ENCODE data around the gene DNAJC10. TPM values are rescaled to one million over a fixed set of nuclear protein-coding genes. Genes with fewer than 3 reads are reported as not detected.

DNAJC10 gene
- total and polyA plus RNA-seq, 2 experiments from 2014 or later = 67.3 to 120 TPM

GRCh38 chr2:182836451-182836850, 120.4 kb downstream of the DNAJC10 start:
- Histone ChIP-seq H3K9me3 (ENCODE audit: low read depth) (no peaks in the 10 kb centered on the region), H3K27me3 (no peaks in the 10 kb centered on the region), H4K20me1 (ENCODE audit: insufficient read depth, poor library complexity, severe bottlenecking) (no peaks in the 10 kb centered on the region), H3K4me2 (peak overlapping the region; percentile 32), H3K27ac (no peak overlapping the region), H3K9me2 (replicated peaks; ENCODE audit: insufficient read depth) (no peaks in the 10 kb centered on the region), H3K36me3 (replicated peaks; ENCODE audit: insufficient read depth, low read depth) (no peaks in the 10 kb centered on the region), H3K79me2 (no peaks in the 10 kb centered on the region), H2AFZ (no peak overlapping the region), H3K4me1 (ENCODE audit: insufficient read depth) (peaks cover 29% of the 10 kb centered on the region), H3K4me3 (no peak overlapping the region)
- WGBS (ENCODE audit: low lambda C conversion rate, missing lambda C conversion rate) = 71% methylated on average over 3 of the region's 3 CpGs
- no peak for DNase-seq (ENCODE audit: low spot score)
- no peak for TF ChIP-seq EZH2phosphoT487 (IDR thresholded peaks at IDR 0.05; ENCODE audit: low read depth, severe bottlenecking, unreplicated experiment)
- no peak for TF ChIP-seq CTCF (IDR thresholded peaks at IDR 0.05; ENCODE audit: poor library complexity)

Small RNA genes within 50 kb of the gene (small RNA-seq; reads per million reads assigned to genes)
- not detected for gene RF00019

Other genes starting within 250 kb of the DNAJC10 start
- gene FRZB, start 150.4 kb downstream of the DNAJC10 start, total RNA-seq = 72.9 and 118 TPM in 2 replicates
- 375 and 534 TPM in 2 replicates for gene FRZB, start 150.4 kb downstream of the DNAJC10 start, polyA plus RNA-seq